Natural killer cell (primary cell): ENCODE measurements around the gene FBXO10. TPM values are rescaled to one million over a fixed set of nuclear protein-coding genes. Genes with fewer than 3 reads are reported as not detected.

ENCODE experiments used
- ATAC-seq, 3 donors: fragments of 150-1000 bp in 2 of 3; fragments of 200-7000 bp in 1 of 3; cut with Tn5 transposase; 1 replicate in 1 of 3; 2 replicates in 2 of 3; pipeline ENCODE4 v1.10.0; 2021; ENCODE audit warnings: mild to moderate bottlenecking in 2 of 3, moderate library complexity in 2 of 3
- DNase-seq, 2 donors: peaks; one replicate each; pipeline versions ENCODE4 v3.0.0 to v3.0.0-alpha.2; 2013 to 2021; ENCODE audit warnings: mixed read lengths in 1 of 2
- H3K27ac ChIP-seq: one replicate; pipeline ENCODE4 v1.5.1; 2013; ENCODE audit warnings: mild to moderate bottlenecking, low read length
- H3K27me3 ChIP-seq: one replicate; pipeline ENCODE4 v1.6.1; 2013; ENCODE audit warnings: low read length; ENCODE audit not compliant: control insufficient read depth, insufficient read depth
- H3K36me3 ChIP-seq: one replicate; pipeline ENCODE4 v1.6.1; 2013; ENCODE audit warnings: low read length; ENCODE audit not compliant: control insufficient read depth, insufficient read depth
- H3K4me1 ChIP-seq: one replicate; pipeline ENCODE4 v1.6.1; 2013; ENCODE audit warnings: low read length; ENCODE audit not compliant: control insufficient read depth, insufficient read depth
- H3K4me3 ChIP-seq: one replicate; pipeline ENCODE4 v1.5.1; 2013; ENCODE audit warnings: low read length
- H3K9me3 ChIP-seq: one replicate; pipeline ENCODE4 v1.6.1; 2013; ENCODE audit warnings: low read length; ENCODE audit not compliant: control insufficient read depth, insufficient read depth
- H3K27ac Mint-ChIP-seq, 2 donors: one replicate each; pipeline ENCODE4 v1.8.0; 2022; ENCODE audit warnings: mild to moderate bottlenecking in 2 of 2, mixed read lengths in 2 of 2, moderate library complexity in 1 of 2
- H3K27me3 Mint-ChIP-seq, 2 donors: one replicate each; pipeline ENCODE4 v1.8.0; 2022; ENCODE audit warnings: low read depth in 2 of 2, mixed read lengths in 2 of 2
- H3K36me3 Mint-ChIP-seq: one replicate; pipeline ENCODE4 v1.8.0; 2022; ENCODE audit warnings: mixed read lengths
- H3K4me1 Mint-ChIP-seq, 2 donors: one replicate each; pipeline ENCODE4 v1.8.0; 2022; ENCODE audit warnings: mixed read lengths in 2 of 2
- H3K4me3 Mint-ChIP-seq: one replicate; pipeline ENCODE4 v1.8.0; 2022; ENCODE audit warnings: mild to moderate bottlenecking, moderate library complexity, mixed read lengths
- H3K9me3 Mint-ChIP-seq, 2 donors: one replicate each; pipeline ENCODE4 v1.8.0; 2022; ENCODE audit warnings: mixed read lengths in 2 of 2
- WGBS: methylation state at CpG from one replicate; pipeline ENCODE4 v1.1.7; 2013; ENCODE audit warnings: missing lambda C conversion rate; ENCODE audit not compliant: insufficient coverage; 5-methylcytosine and 5-hydroxymethylcytosine counted together
- intact Hi-C: fragments of 100-400 bp; cut with micrococcal nuclease; formaldehyde crosslinking; loops from one replicate; pipeline ENCODE4 v1.14.2; 2022
- total RNA-seq, 4 donors: library from RNA; stranded (reverse); fragments of 120-200 nt in 1 of 4; gene quantifications; one replicate each; pipeline versions ENCODE4 v1.2.3 to v1.2.4, GENCODE V29; 2013 to 2022
- TF ChIP-seq, protein P1 (sequence below): fragments of 200-600 bp; IDR thresholded peaks from one replicate; pipeline ENCODE4 v1.8.0; 2022; ENCODE audit warnings: antibody characterized with exemption

Gene FBXO10
- total RNA-seq, 3 donors from 2014 or later (not counting 1 experiment from before 2014, with no cell fraction given): 1.7 to 2.2 (median 2.1) TPM

GRCh38 chr9:37575511-37575914 is 667 bp downstream of the FBXO10 start:
- Mint-ChIP-seq H3K27ac (peak overlapping the region in 1 of 2 donors; percentile 83), H3K27me3 (no peaks in the 10 kb centered on the region), H3K36me3 (no peaks in the 10 kb centered on the region), H3K4me3 (peak overlapping the region; percentile 80), H3K4me1 (peaks cover 17 to 21% of the 10 kb centered on the region in 2 donors), H3K9me3 (no peaks in the 10 kb centered on the region)
- Histone ChIP-seq H3K4me3 (peak overlapping the region; percentile 54), H3K9me3 (no peaks in the 10 kb centered on the region), H3K27ac (peak overlapping the region; percentile 60), H3K4me1 (peaks cover 10% of the 10 kb centered on the region), H3K36me3 (peaks cover under 1% of the 10 kb centered on the region), H3K27me3 (no peaks in the 10 kb centered on the region)
- DNase-seq: peak in 1 of 2 donors; percentile 10
- intact Hi-C loops: no loop called here
- 23% methylated on average over 5 of the region's 5 CpGs for WGBS
- ATAC-seq: peak in 1 of 3 donors; percentile 11
- TF ChIP-seq, protein P1, sequence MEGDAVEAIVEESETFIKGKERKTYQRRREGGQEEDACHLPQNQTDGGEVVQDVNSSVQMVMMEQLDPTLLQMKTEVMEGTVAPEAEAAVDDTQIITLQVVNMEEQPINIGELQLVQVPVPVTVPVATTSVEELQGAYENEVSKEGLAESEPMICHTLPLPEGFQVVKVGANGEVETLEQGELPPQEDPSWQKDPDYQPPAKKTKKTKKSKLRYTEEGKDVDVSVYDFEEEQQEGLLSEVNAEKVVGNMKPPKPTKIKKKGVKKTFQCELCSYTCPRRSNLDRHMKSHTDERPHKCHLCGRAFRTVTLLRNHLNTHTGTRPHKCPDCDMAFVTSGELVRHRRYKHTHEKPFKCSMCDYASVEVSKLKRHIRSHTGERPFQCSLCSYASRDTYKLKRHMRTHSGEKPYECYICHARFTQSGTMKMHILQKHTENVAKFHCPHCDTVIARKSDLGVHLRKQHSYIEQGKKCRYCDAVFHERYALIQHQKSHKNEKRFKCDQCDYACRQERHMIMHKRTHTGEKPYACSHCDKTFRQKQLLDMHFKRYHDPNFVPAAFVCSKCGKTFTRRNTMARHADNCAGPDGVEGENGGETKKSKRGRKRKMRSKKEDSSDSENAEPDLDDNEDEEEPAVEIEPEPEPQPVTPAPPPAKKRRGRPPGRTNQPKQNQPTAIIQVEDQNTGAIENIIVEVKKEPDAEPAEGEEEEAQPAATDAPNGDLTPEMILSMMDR: no peak

DNA sequence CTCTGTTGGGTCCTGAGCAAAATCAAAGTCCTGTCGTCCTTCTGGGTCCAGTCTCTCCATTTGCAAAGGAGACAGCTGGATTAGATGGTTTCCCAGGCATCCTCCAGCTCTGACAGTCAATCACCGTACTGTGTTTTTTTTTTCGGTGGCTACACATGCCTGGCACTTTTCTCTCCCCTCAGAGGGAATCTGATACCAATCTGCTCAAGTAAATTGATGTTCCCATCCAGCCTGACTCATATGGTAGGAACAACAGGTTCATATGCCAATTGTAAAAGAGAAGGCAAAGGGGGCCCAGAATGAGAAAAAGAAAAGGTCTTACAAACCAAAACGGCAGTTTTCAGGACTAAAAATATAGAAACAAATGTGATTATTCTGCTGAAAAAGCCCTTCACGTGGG is 1.2 kb downstream of the FBXO10 start:
- no peak for DNase-seq
- 87% methylated on average over 5 of the region's 5 CpGs for WGBS
- intact Hi-C loops: no loop called here
- TF ChIP-seq, protein P1: no peak
- Mint-ChIP-seq H3K4me3 (peak overlapping the region; percentile 80), H3K9me3 (no peaks in the 10 kb centered on the region), H3K36me3 (no peaks in the 10 kb centered on the region), H3K27ac (peak overlapping the region in 1 of 2 donors; percentile 83), H3K4me1 (peaks cover 17 to 21% of the 10 kb centered on the region in 2 donors), H3K27me3 (no peaks in the 10 kb centered on the region)
- no peaks in the 10 kb centered on the region for H3K9me3 ChIP-seq
- H3K27me3 ChIP-seq: no peaks in the 10 kb centered on the region
- no peak for ATAC-seq
- H3K27ac ChIP-seq: no peak overlapping the region
- H3K4me1 ChIP-seq: peaks cover 10% of the 10 kb centered on the region
- no peak overlapping the region for H3K4me3 ChIP-seq
- no peaks in the 10 kb centered on the region for H3K36me3 ChIP-seq

GRCh38 chr9:37574241-37574721 is 1.9 kb downstream of the FBXO10 start:
- no peaks in the 10 kb centered on the region for H3K9me3 Mint-ChIP-seq
- H3K36me3 Mint-ChIP-seq: no peaks in the 10 kb centered on the region
- peaks cover 17 to 21% of the 10 kb centered on the region in 2 donors for H3K4me1 Mint-ChIP-seq
- Histone ChIP-seq H3K4me3 (no peak overlapping the region), H3K4me1 (peaks cover 10% of the 10 kb centered on the region), H3K27me3 (no peaks in the 10 kb centered on the region), H3K9me3 (no peaks in the 10 kb centered on the region), H3K27ac (no peak overlapping the region), H3K36me3 (no peaks in the 10 kb centered on the region)
- TF ChIP-seq, protein P1: no peak
- intact Hi-C loops: no loop called here
- no peaks in the 10 kb centered on the region for H3K27me3 Mint-ChIP-seq
- peak overlapping the region; percentile 40 for H3K4me3 Mint-ChIP-seq
- H3K27ac Mint-ChIP-seq: no peak overlapping the region
- no peak for ATAC-seq
- WGBS: 88% methylated on average over 5 of the region's 5 CpGs
- DNase-seq: no peak

DNA sequence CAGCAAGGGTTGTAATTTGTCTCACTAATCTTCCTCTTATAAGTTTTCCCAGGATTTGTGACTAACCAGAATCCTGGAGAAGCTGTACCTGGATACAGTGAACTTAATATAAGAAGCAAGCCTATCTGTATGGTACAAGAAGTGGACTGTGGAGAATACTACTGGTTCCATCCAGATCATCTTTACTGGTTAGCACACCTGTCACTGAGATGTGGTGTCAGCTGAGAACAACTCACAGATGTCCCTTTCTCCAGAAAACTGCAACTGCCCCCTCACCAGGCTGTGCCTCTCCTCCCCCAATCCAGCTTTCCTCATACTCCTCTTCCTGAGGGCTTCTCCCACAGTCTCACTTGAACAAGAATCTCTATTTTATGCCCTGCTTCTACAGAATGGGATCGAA is 4.9 kb downstream of the FBXO10 start:
- Mint-ChIP-seq H3K9me3 (no peaks in the 10 kb centered on the region), H3K4me3 (no peak overlapping the region), H3K27ac (no peak overlapping the region), H3K36me3 (no peaks in the 10 kb centered on the region), H3K4me1 (peaks cover 6 to 14% of the 10 kb centered on the region in 2 donors), H3K27me3 (no peaks in the 10 kb centered on the region)
- no peaks in the 10 kb centered on the region for H3K36me3 ChIP-seq
- no peak for DNase-seq
- H3K4me1 ChIP-seq: peaks cover 6% of the 10 kb centered on the region
- no peaks in the 10 kb centered on the region for H3K27me3 ChIP-seq
- TF ChIP-seq, protein P1: no peak
- ATAC-seq: no peak
- H3K9me3 ChIP-seq: no peaks in the 10 kb centered on the region
- WGBS: no CpG with 5 or more reads among the region's 1 CpG
- no peak overlapping the region for H3K4me3 ChIP-seq
- H3K27ac ChIP-seq: no peak overlapping the region
- intact Hi-C loops: no loop called here
